ENCODE measurements around the gene STK32C.

Gene STK32C

GRCh38 chr10:132307823-132308586, at the start of gene STK32C:
STK32C (minus strand) TSS chr10:132307950; CDS start chr10:132307833, 117 bp downstream.
- peak; percentile 89 for DNase-seq (ENCODE audit: low read depth)

DNA sequence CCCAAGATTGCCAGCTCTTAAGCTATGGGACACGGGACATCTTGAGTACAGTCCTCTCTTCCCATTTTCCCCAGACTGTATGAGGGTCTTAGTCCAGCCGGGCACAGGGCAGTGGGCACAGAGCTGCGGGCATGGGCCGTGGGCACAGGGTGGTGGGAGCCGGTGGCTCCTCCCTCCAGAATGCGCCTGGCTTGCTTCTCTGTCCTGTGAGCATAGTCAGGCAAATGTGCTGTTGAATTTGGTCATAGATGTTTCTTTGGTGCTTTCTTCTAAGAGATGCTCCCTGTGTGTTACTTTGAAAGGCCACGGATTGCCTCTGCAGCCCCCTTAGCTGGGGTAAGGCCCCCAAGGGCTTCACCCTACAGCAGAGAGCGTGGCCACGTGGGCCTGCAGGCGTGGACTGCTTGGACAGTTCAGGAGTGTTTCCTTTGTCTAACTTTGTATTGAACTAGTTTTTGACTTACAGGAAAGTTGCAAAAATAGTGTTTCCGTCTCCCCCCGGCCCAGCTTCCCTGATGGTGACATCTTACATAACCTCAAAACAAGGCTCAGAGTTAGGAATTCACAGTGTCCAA, 49.0 kb upstream of the STK32C start:
- no peak for DNase-seq (ENCODE audit: low read depth)

DNA sequence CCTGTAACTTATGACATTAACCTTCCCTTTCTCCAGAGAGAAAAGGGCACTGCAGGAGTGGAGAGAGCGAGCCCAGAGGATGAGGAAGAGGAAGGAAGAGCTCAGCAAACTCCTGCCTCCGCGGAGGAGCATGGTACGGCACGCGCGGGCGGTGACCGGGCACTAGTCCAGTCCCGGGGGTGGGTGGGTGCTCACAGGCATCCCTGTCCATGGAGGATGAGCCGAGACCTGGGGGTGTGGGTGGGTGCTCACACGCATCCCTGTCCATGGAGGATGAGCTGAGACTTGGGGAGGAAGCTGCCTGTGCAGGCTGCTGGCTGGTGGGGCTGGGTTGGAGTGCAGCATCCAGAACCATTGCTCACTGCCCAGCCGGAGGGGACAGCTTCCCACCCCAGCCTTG, 48.0 kb upstream of the STK32C start:
- no peak for DNase-seq (ENCODE audit: low read depth)

DNA sequence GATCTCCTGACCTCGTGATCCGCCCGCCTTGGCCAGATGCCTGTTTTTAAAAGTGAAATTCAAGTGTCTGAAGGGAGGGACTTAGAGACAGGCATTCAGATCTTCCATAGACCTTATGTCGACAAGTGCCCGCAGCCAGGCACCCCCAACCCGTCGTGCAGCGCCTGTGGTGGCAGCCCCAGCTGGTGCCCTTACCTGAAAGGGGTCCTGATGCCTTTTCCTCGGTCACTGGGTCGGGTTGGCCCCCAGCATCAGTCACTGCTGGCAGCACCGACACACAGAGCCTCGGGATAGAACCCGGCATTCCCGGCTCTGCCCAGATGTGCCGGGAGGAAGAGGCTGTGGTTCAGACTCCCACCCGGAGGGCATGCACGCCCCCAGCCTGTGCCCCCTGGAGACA, 47.5 kb upstream of the STK32C start:
- DNase-seq (ENCODE audit: low read depth): no peak

- DNase-seq (ENCODE audit: low read depth): no peak
Observed at GRCh38 chr10:132354356-132355094, 46.8 kb upstream of the STK32C start.

DNA sequence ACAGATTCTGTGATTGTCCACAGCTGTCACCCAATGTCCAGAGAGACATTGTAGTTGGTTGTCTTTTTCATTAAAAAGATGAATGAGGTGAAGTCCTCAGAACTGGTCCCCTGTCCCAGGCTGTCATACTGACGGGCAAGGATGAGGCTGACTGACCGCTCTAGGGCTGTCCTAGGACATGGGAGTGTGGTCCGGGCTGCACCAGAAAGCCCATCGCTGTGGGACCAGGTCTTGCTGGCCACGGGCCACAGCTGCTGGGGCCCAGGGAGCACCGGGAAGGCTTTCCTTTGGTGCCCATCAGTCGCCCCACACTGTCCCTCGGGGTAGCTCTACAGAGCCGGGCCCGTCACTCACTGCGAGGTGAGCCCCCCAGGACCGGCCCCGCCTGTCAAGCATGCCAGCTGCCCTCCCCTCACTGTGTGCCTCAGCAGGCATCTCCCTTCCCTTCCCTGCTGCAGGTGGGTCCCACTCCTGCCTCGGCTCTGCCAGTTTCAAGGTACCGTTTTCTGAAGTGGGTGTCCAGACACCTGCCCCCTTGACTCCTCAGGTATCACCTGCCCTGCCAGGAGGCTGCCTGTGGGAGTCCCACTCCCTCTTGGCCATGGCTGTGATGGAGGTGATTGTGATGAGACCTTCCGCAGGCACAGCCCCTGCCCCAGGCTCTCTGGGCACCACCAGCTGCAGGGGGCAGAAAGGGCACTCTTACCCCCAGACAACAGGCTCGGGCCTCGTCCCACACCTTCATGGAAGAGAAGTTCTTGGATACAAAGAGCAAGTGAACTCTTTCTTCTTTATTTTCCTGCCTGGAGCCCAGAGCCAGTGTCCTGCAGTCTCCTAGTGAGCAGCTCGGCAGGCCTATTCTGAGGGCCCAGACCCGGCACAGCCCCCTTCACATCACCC, 46.0 kb upstream of the STK32C start:
- DNase-seq (ENCODE audit: low read depth): no peak

- peak; percentile 61 for DNase-seq (ENCODE audit: low read depth)
Observed at GRCh38 chr10:132352462-132353308, 44.9 kb upstream of the STK32C start.

DNA sequence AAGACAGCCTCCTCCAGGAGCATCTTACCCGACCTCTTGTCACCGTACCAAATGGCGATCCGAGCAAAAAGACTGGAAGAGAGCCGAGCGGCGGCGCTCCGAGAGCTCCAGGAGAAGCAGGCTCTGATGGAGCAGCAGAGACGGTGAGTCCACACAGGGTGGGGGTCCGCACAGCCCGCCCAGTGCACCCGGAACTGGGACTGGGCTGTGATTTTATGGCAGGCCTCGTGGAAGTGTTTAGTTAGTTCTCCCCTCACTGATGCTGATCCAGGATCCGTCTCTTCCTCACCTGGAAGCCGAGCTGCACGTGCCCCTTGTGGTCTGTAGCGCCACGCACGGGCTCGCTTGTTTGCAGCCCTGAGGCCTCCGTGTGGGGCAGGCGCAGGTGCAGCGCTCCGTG, 43.9 kb upstream of the STK32C start:
- no peak for DNase-seq (ENCODE audit: low read depth)

DNA sequence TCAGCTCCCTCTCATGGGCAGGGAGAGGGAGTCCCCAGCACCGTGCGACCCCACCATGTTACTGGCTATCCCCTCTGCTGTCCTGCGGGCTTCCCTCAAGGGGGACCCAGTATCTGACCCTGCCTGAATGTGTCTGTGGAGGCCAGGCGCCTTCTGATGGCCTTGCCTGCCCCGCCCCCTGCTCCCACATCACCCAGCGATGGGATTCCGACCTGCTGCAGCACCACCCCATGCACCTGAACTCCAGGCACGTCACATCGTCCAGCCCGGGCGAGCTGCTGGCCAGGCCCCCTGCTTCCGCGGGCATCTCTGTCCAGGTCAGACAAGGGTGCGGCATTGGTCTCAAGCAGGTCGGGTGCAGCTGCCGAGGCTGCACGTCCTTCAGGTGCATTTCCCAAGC, 43.2 kb upstream of the STK32C start:
- DNase-seq (ENCODE audit: low read depth): no peak

DNA sequence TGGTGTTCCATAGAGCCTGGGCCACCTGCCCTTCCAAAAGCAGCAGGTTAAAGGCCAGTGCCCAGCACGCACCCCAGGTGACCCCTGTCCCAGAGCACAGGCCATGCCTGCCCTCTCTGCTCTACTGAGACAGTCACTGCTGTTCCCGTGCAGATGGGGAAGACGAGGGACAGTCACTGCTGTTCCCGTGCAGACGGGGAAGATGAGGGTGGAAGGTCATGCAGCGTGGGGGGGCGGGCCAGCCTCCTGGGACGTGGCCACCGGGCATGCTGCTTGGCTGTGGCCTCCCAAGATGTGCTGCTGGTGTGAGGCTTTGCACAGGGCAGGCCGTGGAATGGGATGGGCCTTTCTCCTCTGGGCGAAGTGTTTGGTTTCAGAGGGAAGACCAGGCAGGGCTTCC, 42.6 kb upstream of the STK32C start:
- no peak for DNase-seq (ENCODE audit: low read depth)

DNA sequence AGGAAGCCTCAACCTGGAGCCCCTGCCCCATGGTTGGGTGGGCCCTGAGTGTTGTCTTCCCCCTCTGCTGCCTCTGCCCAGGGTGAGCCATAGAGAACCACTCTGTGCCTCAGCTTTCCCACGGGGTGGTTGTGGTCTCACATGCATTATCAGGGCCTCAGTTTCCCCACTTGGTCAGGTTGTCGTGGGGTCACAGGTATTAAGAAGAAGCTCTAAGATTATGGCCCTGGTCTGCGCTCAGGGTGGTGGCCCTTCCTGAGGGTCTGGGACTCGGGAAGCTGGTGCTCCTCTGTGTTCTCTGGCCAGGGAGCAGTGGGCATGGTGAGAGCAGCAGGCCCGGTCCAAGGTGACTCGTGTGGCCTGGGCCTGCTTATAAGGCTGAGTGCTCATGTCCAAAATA, 42.0 kb upstream of the STK32C start:
- DNase-seq (ENCODE audit: low read depth): no peak

- no peak for DNase-seq (ENCODE audit: low read depth)
Observed at GRCh38 chr10:132347931-132348267, 40.1 kb upstream of the STK32C start.

DNA sequence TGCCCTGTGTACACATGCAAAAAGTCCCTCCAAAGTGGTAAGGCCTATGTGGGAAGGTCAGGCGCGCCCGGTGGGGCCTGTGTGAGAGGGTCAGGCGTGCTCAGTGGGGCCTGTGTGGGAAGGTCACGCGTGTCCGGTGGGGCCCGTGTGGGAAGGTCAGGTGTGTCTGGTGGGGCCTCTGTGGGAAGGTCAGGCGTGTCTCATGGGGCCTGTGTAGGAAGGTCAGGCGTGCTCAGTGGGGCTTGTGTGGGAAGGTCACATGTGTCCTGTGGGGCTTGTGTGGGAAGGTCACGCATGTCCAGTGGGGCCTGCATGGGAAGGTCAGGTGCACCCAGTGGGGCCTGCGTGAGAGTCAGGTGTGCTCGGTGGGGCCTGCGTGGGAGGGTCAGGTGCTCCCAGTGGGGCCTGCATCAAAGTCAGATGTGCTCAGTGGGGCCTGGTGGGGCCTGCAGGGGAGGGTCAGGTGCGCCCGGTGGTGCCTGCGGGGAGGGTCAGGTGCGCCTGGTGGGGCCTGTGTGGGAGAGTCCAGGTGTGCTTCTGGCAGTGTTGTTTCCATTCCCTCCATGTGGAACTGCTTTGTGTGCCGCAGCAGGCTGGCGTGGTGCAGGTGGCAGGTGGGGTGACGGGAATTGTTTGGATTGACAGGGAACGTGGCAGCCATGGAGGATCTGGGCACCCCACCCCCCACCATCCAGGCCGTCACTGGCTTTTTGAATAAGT, 39.6 kb upstream of the STK32C start:
- no peak for DNase-seq (ENCODE audit: low read depth)

DNA sequence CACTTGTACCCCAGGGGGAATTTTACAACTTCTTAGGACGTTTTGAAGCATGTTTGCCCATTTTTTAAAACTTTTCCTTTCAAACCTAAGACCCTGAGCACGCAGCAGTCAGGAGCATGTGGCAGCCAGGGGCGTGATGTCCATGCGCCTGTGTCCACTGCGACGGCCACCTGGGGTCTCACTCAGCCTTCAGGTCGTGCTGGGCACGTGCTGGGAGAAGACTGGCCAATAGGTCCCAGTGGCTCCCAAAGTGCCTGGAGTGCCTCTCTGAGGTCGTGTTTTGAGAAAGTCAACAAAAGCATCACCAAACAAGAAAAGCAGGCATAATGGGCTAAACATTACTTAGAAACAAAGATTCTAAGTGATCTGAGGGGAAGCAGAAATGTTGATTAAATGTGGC, 39.1 kb upstream of the STK32C start:
- no peak for DNase-seq (ENCODE audit: low read depth)

GRCh38 chr10:132345345-132345744, 37.6 kb upstream of the STK32C start:
- DNase-seq (ENCODE audit: low read depth): no peak

DNA sequence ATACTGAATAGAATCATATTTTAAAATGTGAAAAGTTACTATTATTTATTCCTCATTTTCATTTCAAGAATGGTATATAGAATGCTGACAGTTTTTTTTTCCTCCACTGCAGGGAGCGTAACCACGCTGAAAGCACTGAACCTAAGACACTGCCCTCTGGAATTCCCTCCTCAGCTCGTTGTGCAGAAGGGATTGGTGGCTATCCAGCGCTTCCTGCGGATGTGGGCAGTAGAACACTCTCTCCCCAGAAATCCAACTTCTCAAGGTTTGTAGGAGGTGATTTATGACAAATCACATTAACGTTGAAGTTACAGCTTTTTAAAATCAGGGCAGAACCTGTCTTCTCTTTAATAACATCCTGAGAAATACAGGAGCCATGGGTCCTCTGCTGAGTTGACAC, 36.6 kb upstream of the STK32C start:
- DNase-seq (ENCODE audit: low read depth): no peak

- DNase-seq (ENCODE audit: low read depth): no peak
Observed at GRCh38 chr10:132342553-132342952, 34.8 kb upstream of the STK32C start.

DNA sequence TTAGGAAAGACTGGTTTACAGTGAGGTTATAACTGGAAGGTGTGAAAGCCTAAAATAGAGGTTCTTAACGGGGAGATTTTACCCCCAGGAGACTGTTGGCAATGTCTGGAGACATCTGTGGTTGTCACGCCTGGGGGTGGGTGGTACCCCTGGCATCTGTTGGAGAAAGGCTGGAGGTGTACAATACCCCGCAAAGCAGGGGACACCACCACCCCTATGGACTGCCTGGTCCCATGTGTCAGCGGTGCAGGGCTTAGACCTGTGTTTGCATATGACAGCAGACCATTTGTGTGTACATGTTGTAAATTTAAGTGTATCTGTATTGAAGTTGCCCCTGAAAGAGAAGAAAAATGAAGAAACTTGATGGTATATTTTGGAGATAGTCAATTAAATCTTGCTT, 34.0 kb upstream of the STK32C start:
- DNase-seq (ENCODE audit: low read depth): no peak

DNA sequence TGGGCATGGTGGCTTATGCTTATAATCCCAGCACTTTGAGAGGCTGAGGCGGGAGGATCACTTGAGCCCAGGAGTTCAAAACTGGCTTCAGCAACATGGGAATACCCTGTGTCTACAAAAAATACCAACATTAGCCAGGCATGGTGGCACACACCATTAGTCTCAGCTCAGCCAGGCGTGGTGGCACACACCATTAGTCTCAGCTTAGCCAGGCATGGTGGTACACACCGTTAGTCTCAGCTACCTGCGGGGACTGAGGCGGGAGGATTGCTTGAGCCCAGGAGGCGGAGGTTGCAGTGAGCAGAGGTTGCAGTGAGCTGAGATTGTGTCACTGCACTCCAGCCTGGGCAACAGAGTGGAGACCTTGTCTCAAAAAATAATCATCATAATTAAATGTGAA, 33.3 kb upstream of the STK32C start:
- DNase-seq (ENCODE audit: low read depth): no peak

GRCh38 chr10:132339276-132339675, 31.5 kb upstream of the STK32C start:
- no peak for DNase-seq (ENCODE audit: low read depth)

- DNase-seq (ENCODE audit: low read depth): no peak
Observed at GRCh38 chr10:132338876-132339275, 31.1 kb upstream of the STK32C start.

Data from iris pigment epithelial cell (primary cell).